GM12874 (cell line): ENCODE data around the gene UBE2V1.

Source experiments
- CTCF ChIP-seq: IDR thresholded peaks from 2 replicates; pipeline ENCODE4 v1.5.1; 2011; ENCODE audit warnings: low read depth, mild to moderate bottlenecking, control low read depth, low read length, moderate library complexity; ENCODE audit not compliant: insufficient read depth

Gene UBE2V1

GRCh38 chr20:50146732-50147662, 34.0 kb upstream of the UBE2V1 start:
- TF ChIP-seq CTCF: no peak

GRCh38 chr20:50146214-50146613, 33.3 kb upstream of the UBE2V1 start:
- TF ChIP-seq CTCF: no peak

GRCh38 chr20:50145566-50145965, 32.6 kb upstream of the UBE2V1 start:
- TF ChIP-seq CTCF: no peak

GRCh38 chr20:50144362-50144761, 31.4 kb upstream of the UBE2V1 start:
- TF ChIP-seq CTCF: no peak

GRCh38 chr20:50142812-50143211, 29.9 kb upstream of the UBE2V1 start:
- no peak for TF ChIP-seq CTCF

GRCh38 chr20:50141811-50142561, 29.0 kb upstream of the UBE2V1 start:
- no peak for TF ChIP-seq CTCF

- no peak for TF ChIP-seq CTCF
Measured at GRCh38 chr20:50141018-50141675, 28.2 kb upstream of the UBE2V1 start.
